DND-41 (cell line): ENCODE results near the gene CBARP.

ENCODE experiments used
- ATAC-seq: fragments of 200-7000 bp; cut with Tn5 transposase; 3 replicates; pipeline ENCODE4 v1.9.1; 2021; ENCODE audit warnings: low read depth; ENCODE audit not compliant: insufficient read depth
- DNase-seq: peaks from one replicate; pipeline ENCODE4 v3.0.0-alpha.2; 2020
- H2AFZ ChIP-seq: 2 replicates; pipeline ENCODE4 v1.6.0; 2012; ENCODE audit warnings: low read depth, low read length
- H3K27ac ChIP-seq: 2 replicates; pipeline ENCODE4 v1.5.1; 2012; ENCODE audit warnings: low read length, inconsistent platforms
- H3K27me3 ChIP-seq: fragments of 200-600 bp; sonication (generic); 2 replicates; pipeline ENCODE4 v1.6.0; 2012; ENCODE audit warnings: low read length, mild to moderate bottlenecking, inconsistent platforms; ENCODE audit not compliant: insufficient read depth, poor library complexity
- H3K36me3 ChIP-seq: 2 replicates; pipeline ENCODE4 v1.5.1; 2012; ENCODE audit warnings: low read length, inconsistent platforms; ENCODE audit not compliant: insufficient read depth
- H3K4me1 ChIP-seq: 2 replicates; pipeline ENCODE4 v1.5.1; 2012; ENCODE audit warnings: mild to moderate bottlenecking, low read length; ENCODE audit not compliant: insufficient read depth
- H3K4me2 ChIP-seq: 2 replicates; pipeline ENCODE4 v1.6.0; 2012; ENCODE audit warnings: mild to moderate bottlenecking, moderate library complexity, low read length, inconsistent platforms; ENCODE audit not compliant: insufficient read depth
- H3K4me3 ChIP-seq, 2 experiments: fragments of 200-600 bp in 1 of 2; shearing (Covaris generic) in 1 of 2; 2 replicates each; pipeline ENCODE4 v1.5.1; 2012 to 2016; ENCODE audit warnings: inconsistent platforms in 2 of 2, low read length in 2 of 2, mild to moderate bottlenecking in 2 of 2, low read depth in 1 of 2, moderate library complexity in 1 of 2
- H3K79me2 ChIP-seq: 2 replicates; pipeline ENCODE4 v1.6.0; 2012; ENCODE audit warnings: low read length, inconsistent platforms; ENCODE audit not compliant: insufficient read depth
- H3K9ac ChIP-seq: 2 replicates; pipeline ENCODE4 v1.6.0; 2012; ENCODE audit warnings: low read depth, mild to moderate bottlenecking, inconsistent platforms, low read length, moderate library complexity
- H3K9me3 ChIP-seq: 2 replicates; pipeline ENCODE4 v1.5.1; 2012; ENCODE audit warnings: low read length, moderate library complexity, mild to moderate bottlenecking, inconsistent platforms; ENCODE audit not compliant: insufficient read depth, severe bottlenecking
- H4K20me1 ChIP-seq: 2 replicates; pipeline ENCODE4 v1.6.0; 2012; ENCODE audit warnings: low read length; ENCODE audit not compliant: insufficient read depth
- CTCF ChIP-seq: IDR thresholded peaks from 2 replicates; pipeline ENCODE4 v1.5.1; 2012; ENCODE audit warnings: borderline replicate concordance, low read length, moderate library complexity, mild to moderate bottlenecking; ENCODE audit not compliant: poor library complexity, severe bottlenecking; ENCODE audit errors: extremely low read depth
- EZH2 ChIP-seq: IDR thresholded peaks from 3 replicates; pipeline ENCODE4 v1.6.1; 2012; ENCODE audit warnings: borderline replicate concordance, low read depth, mild to moderate bottlenecking, moderate library complexity, low read length, inconsistent platforms; ENCODE audit not compliant: severe bottlenecking

CBARP gene

GRCh38 chr19:1274081-1274851, 36.5 kb upstream of the CBARP start:
- peaks cover 76% of the 10 kb centered on the region for H3K79me2 ChIP-seq
- H3K4me3 ChIP-seq, result peak overlapping the region in 1 of 2 experiments; percentile 73; a peak in 3 of 4 replicates
- H3K36me3 ChIP-seq, result peaks cover 83% of the 10 kb centered on the region
- H3K4me1 ChIP-seq, result peaks cover 71% of the 10 kb centered on the region
- peak overlapping the region; percentile 83 for H3K4me2 ChIP-seq
- no peaks in the 10 kb centered on the region for H3K27me3 ChIP-seq
- DNase-seq (no peak), ATAC-seq (no peak)
- H3K9me3 ChIP-seq, result no peaks in the 10 kb centered on the region
- H4K20me1 ChIP-seq, result peaks cover 75% of the 10 kb centered on the region
- peak overlapping the region; percentile 99 for H3K9ac ChIP-seq
- no peak overlapping the region for H3K27ac ChIP-seq
- H2AFZ ChIP-seq, result no peak overlapping the region
- TF ChIP-seq EZH2 (no peak), CTCF (no peak)

- peaks cover 77% of the 10 kb centered on the region for H3K79me2 ChIP-seq
- H3K27ac ChIP-seq, result peak overlapping the region; percentile 42; the same call in 1 of the 2 replicates
- H3K4me2 ChIP-seq, result peak overlapping the region; percentile 83
- no peaks in the 10 kb centered on the region for H3K27me3 ChIP-seq
- no peak for TF ChIP-seq CTCF
- TF ChIP-seq EZH2, result no peak
- peak overlapping the region; percentile 99 for H3K9ac ChIP-seq
- DNase-seq, result no peak
- H3K9me3 ChIP-seq, result no peaks in the 10 kb centered on the region
- ATAC-seq, result no peak
- H4K20me1 ChIP-seq, result peaks cover 69% of the 10 kb centered on the region
- H3K4me3 ChIP-seq, result no peak overlapping the region
- peaks cover 76% of the 10 kb centered on the region for H3K4me1 ChIP-seq
- H2AFZ ChIP-seq, result no peak overlapping the region
- peaks cover 75% of the 10 kb centered on the region for H3K36me3 ChIP-seq
Observed at GRCh38 chr19:1273263-1274041, 35.6 kb upstream of the CBARP start.

DNA sequence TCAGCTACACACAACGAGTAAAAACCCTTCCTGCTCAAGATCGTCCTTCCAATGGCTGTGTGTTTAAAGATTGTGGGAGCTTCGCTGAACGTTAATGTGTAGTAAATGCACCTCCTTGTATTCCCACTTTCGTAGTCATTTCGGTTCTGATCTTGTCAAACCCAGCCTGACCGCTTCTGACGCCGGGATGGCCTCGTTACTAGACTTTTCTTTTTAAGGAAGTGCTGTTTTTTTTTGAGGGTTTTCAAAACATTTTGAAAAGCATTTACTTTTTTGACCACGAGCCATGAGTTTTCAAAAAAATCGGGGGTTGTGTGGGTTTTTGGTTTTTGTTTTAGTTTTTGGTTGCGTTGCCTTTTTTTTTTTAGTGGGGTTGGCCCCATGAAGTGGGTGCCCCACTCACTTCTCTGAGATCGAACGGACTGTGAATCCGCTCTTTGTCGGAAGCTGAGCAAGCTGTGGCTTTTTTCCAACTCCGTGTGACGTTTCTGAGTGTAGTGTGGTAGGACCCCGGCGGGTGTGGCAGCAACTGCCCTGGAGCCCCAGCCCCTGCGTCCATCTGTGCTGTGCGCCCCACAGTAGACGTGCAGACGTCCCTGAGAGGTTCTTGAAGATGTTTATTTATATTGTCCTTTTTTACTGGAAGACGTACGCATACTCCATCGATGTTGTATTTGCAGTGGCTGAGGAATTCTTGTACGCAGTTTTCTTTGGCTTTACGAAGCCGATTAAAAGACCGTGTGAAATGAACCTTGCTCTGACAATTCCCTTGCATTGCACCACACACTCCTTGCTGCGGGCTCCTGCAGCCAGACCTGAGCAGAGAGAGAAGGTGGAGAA, 34.8 kb upstream of the CBARP start:
- H4K20me1 ChIP-seq, result peaks cover 69% of the 10 kb centered on the region
- peaks cover 82% of the 10 kb centered on the region for H3K4me1 ChIP-seq
- H2AFZ ChIP-seq, result no peak overlapping the region
- peak overlapping the region in 1 of 2 experiments; percentile 95; a peak in 1 of 4 replicates for H3K4me3 ChIP-seq
- no peaks in the 10 kb centered on the region for H3K27me3 ChIP-seq
- peaks cover 69% of the 10 kb centered on the region for H3K36me3 ChIP-seq
- peaks cover 74% of the 10 kb centered on the region for H3K79me2 ChIP-seq
- ATAC-seq (no peak), DNase-seq (no peak)
- H3K4me2 ChIP-seq, result peak overlapping the region; percentile 83; the same call in 1 of the 2 replicates
- peak overlapping the region; percentile 99 for H3K9ac ChIP-seq
- TF ChIP-seq CTCF (no peak), EZH2 (no peak)
- H3K9me3 ChIP-seq, result no peaks in the 10 kb centered on the region
- no peak overlapping the region for H3K27ac ChIP-seq
